GM12878 (cell line): ENCODE results near the gene CKMT2. TPM values are rescaled to one million over a fixed set of nuclear protein-coding genes. Genes with fewer than 3 reads are reported as not detected.

ENCODE experiments used
- ATAC-seq: fragments of 200-7000 bp; cut with Tn5 transposase; 3 replicates; pipeline ENCODE4 v1.9.1; 2020; ENCODE audit warnings: mild to moderate bottlenecking, moderate library complexity
- BruUV-seq: library from RNA; stranded (reverse); fragments of 400-500 nt; replicated peaks from 2 replicates; lab custom pipeline; 2021; lab: Mats Ljungman, UMichigan
- CTCF ChIA-PET: fragments of 300-600 bp; sonication (Branson Sonifier 250); formaldehyde crosslinking; extraction: SDS; loops from one replicate; lab custom pipeline; 2021; ENCODE audit warnings: inconsistent platforms; lab: Yijun Ruan, JAX
- POLR2A ChIA-PET: fragments of 350-600 bp; formaldehyde crosslinking; extraction: SDS; loops from one replicate; lab custom pipeline; 2021; ENCODE audit warnings: inconsistent platforms; lab: Charles Lee
- RAD21 ChIA-PET: fragments of 300-600 bp; sonication (Branson Sonifier 250); formaldehyde crosslinking; loops from one replicate; lab custom pipeline; 2023; ENCODE audit warnings: antibody characterized with exemption; ENCODE audit not compliant: unreplicated experiment; lab: Charles Lee
- SMC1A ChIA-PET: fragments of 300-600 bp; sonication (Branson Sonifier 250); formaldehyde crosslinking; loops from one replicate; lab custom pipeline; 2023; ENCODE audit not compliant: unreplicated experiment, uncharacterized antibody; lab: Charles Lee
- DNase-seq: peaks from one replicate; pipeline ENCODE4 v3.0.0-alpha.2; 2011; ENCODE audit warnings: low read depth, low spot score
- FAIRE-seq: peaks from 3 replicates; lab custom pipeline; 2011; peaks lifted over from hg19 to GRCh38; lab: Jason Lieb, UNC
- H2AFZ ChIP-seq: 2 replicates; pipeline ENCODE4 v1.6.0; 2011; ENCODE audit warnings: low read depth, low read length, control low read depth; ENCODE audit not compliant: control insufficient read depth
- H3K27ac ChIP-seq: 2 replicates; pipeline ENCODE4 v1.5.1; 2011; ENCODE audit warnings: control low read depth; ENCODE audit not compliant: control insufficient read depth, insufficient read depth
- H3K27me3 ChIP-seq, 2 experiments: replicated peaks in 1 of 2; 2 replicates each; pipeline versions ENCODE4 v1.6.0 to v1.6.1; 2011; ENCODE audit warnings: low read length in 1 of 2; ENCODE audit not compliant: control insufficient read depth in 2 of 2, insufficient read depth in 2 of 2
- H3K36me3 ChIP-seq, 2 experiments: 2 replicates each; pipeline ENCODE4 v1.5.1; 2011; ENCODE audit warnings: low read length in 1 of 2; ENCODE audit not compliant: control insufficient read depth in 2 of 2, insufficient read depth in 2 of 2
- H3K4me1 ChIP-seq: 2 replicates; pipeline ENCODE4 v1.6.1; 2011; ENCODE audit warnings: mild to moderate bottlenecking, low read length, moderate library complexity, mixed read lengths; ENCODE audit not compliant: control insufficient read depth, insufficient read depth
- H3K4me2 ChIP-seq: 2 replicates; pipeline ENCODE4 v1.6.0; 2011; ENCODE audit warnings: control low read depth; ENCODE audit not compliant: control insufficient read depth, insufficient read depth
- H3K4me3 ChIP-seq: fragments of 200-600 bp; sonication (generic); 2 replicates; pipeline ENCODE4 v1.5.1; 2016
- H3K79me2 ChIP-seq: 2 replicates; pipeline ENCODE4 v1.6.0; 2011; ENCODE audit warnings: low read length; ENCODE audit not compliant: control insufficient read depth, insufficient read depth
- H3K9ac ChIP-seq: 2 replicates; pipeline ENCODE4 v1.8.0; 2011; ENCODE audit warnings: low read length, control low read depth, mixed read lengths; ENCODE audit not compliant: control insufficient read depth, insufficient read depth
- H3K9me3 ChIP-seq: replicated peaks from 3 replicates; pipeline ENCODE4 v1.5.1; 2011; ENCODE audit warnings: mild to moderate bottlenecking, low read length; ENCODE audit not compliant: control insufficient read depth, insufficient read depth
- H4K20me1 ChIP-seq: 2 replicates; pipeline ENCODE4 v1.6.0; 2011; ENCODE audit not compliant: control insufficient read depth, insufficient read depth
- BHLHE40 ChIP-seq, 2 experiments: fragments of 450-650 bp in 1 of 2; IDR thresholded peaks; 2 replicates each; pipeline ENCODE4 v1.6.1; 2011 to 2017; ENCODE audit warnings: low read depth in 2 of 2, borderline replicate concordance in 1 of 2, improper control_type of control experiment in 1 of 2, low read length in 1 of 2, mild to moderate bottlenecking in 1 of 2
- CEBPZ ChIP-seq: fragments of 150-350 bp; IDR thresholded peaks from 2 replicates; pipeline ENCODE4 v1.6.1; 2016; ENCODE audit warnings: low read depth, low read length
- FOS ChIP-seq: IDR thresholded peaks from 3 replicates; pipeline ENCODE4 v1.6.1; 2011; ENCODE audit warnings: borderline replicate concordance; ENCODE audit not compliant: insufficient read length; ENCODE audit errors: extremely low read depth
- MYC ChIP-seq: IDR thresholded peaks from 2 replicates; pipeline ENCODE4 v1.6.1; 2011; ENCODE audit warnings: mild to moderate bottlenecking, low read length, moderate library complexity, inconsistent platforms; ENCODE audit not compliant: insufficient read depth, insufficient replicate concordance, insufficient read length, severe bottlenecking
- SMARCA5 ChIP-seq: fragments of 450-650 bp; IDR thresholded peaks from 2 replicates; pipeline ENCODE4 v1.6.1; 2017; ENCODE audit warnings: mild to moderate bottlenecking
- SPI1 ChIP-seq: IDR thresholded peaks from 2 replicates; pipeline ENCODE4 v1.6.1; 2011; ENCODE audit warnings: low read depth, mild to moderate bottlenecking, low read length, moderate library complexity, borderline replicate concordance; ENCODE audit not compliant: insufficient read depth
- SREBF2 ChIP-seq: IDR thresholded peaks from 2 replicates; pipeline ENCODE4 v1.6.1; 2012; ENCODE audit warnings: mild to moderate bottlenecking, low read length
- ZNF622 ChIP-seq: fragments of 450-650 bp; IDR thresholded peaks from 2 replicates; pipeline ENCODE4 v1.6.1; 2017; ENCODE audit warnings: mild to moderate bottlenecking, inconsistent platforms
- WGBS: methylation state at CpG from one replicate; pipeline ENCODE4 v1.1.6; 2016; ENCODE audit warnings: low lambda C conversion rate; ENCODE audit not compliant: insufficient replicate concordance, insufficient coverage; ENCODE audit errors: missing lambda C conversion rate; 5-methylcytosine and 5-hydroxymethylcytosine counted together
- in situ Hi-C: fragments of 300-500 bp; cut with MboI; formaldehyde crosslinking; loops from 9 replicates; pipeline ENCODE4 v1.14.3; 2018; ENCODE audit warnings: mixed read lengths
- intact Hi-C: fragments of 100-400 bp; cut with micrococcal nuclease; formaldehyde crosslinking; loops from one replicate; pipeline ENCODE4 v1.14.2; 2022; ENCODE audit not compliant: unreplicated experiment
- polyA plus RNA-seq, 11 experiments: library from polyadenylated mRNA; depleted of rRNA in 4 of 11; unstranded in 6 of 11; stranded (reverse) in 5 of 11; fragments of >200 nt; fragmentation: Nextera tagmentation in 4 of 11; fragmentation: Illumina TruSeq in 1 of 11; extraction: Ambion mirVana in 4 of 11; extraction: Trizol in 1 of 11; gene quantifications; 1 replicate in 1 of 11; 2 replicates in 10 of 11; pipeline versions ENCODE4 v1.2.1 to v1.2.3, GENCODE V29; 2011 to 2016; ENCODE audit warnings: inconsistent platforms in 2 of 11, missing spikeins in 2 of 11, low read depth in 1 of 11
- total RNA-seq, 4 experiments: library from RNA; depleted of rRNA in 3 of 4; stranded (reverse); fragments of >200 nt in 3 of 4; fragmentation: Illumina TruSeq in 1 of 4; extraction: Trizol in 1 of 4; gene quantifications; 2 replicates each; pipeline versions ENCODE4 v1.2.1 to v1.2.3, GENCODE V29; 2013 to 2021
- TF ChIP-seq, protein P1 (sequence below): fragments of 450-650 bp; IDR thresholded peaks from 2 replicates; pipeline ENCODE4 v1.6.1; 2017; ENCODE audit warnings: mild to moderate bottlenecking

The CKMT2 gene
- total and polyA plus RNA-seq, 10 of the 15 experiments (the other 5 are each of a cell fraction or from before 2014, with no cell fraction given): 0.70 to 1.2 TPM; not detected in 8

DNA sequence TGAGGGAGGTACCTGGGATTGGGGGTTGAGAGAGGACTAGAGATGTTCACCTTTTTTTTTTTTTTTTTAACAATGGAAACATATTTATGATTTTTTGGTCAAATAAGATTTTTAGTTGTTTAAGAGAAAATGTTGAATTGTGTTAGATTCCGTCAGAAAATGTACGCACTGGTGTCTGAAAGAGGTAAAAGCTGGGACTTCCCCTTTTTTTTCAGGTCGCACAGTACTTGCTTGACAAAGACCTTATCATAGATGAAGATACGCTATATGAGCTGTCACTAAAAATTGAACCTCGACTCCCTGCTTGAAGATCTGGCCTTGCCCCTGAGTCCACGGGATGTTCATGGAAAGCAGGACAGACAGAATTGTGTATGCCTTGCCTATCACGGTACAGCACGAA, 7.7 kb upstream of the CKMT2 start:
- FAIRE-seq: peak; percentile 31
- Histone ChIP-seq H3K4me1 (no peaks in the 10 kb centered on the region), H3K27ac (no peak overlapping the region), H3K4me3 (no peak overlapping the region), H3K36me3 (no peaks in the 10 kb centered on the region), H4K20me1 (no peaks in the 10 kb centered on the region), H2AFZ (no peak overlapping the region), H3K9me3 (no peaks in the 10 kb centered on the region), H3K9ac (no peak overlapping the region), H3K79me2 (no peaks in the 10 kb centered on the region), H3K4me2 (no peak overlapping the region), H3K27me3 (no peaks in the 10 kb centered on the region)
- CTCF ChIA-PET: interaction anchor here (0.7 to 2.2 kb wide), 4 partner anchors 9 to 18 kb away, joined by 3 to 7 read pairs (median 4); no protein-coding TSS in a partner anchor
- in situ Hi-C loops: no loop called here
- 76% methylated on average over 8 of the region's 8 CpGs for WGBS
- no peak for DNase-seq
- POLR2A ChIA-PET: interaction anchor here (0.6 to 0.7 kb wide), 2 partner anchors 12 to 113 kb away, joined by 3 to 4 read pairs; no protein-coding TSS in a partner anchor
- peak; percentile 60 for ATAC-seq
- TF ChIP-seq BHLHE40 (IDR thresholded peaks at IDR 0.05; ENCODE audit: borderline replicate concordance in 1 of 2, low read depth in 2 of 2, low read length in 1 of 2): no peak
- TF ChIP-seq SPI1: peak; percentile 70
- TF ChIP-seq, protein P1, sequence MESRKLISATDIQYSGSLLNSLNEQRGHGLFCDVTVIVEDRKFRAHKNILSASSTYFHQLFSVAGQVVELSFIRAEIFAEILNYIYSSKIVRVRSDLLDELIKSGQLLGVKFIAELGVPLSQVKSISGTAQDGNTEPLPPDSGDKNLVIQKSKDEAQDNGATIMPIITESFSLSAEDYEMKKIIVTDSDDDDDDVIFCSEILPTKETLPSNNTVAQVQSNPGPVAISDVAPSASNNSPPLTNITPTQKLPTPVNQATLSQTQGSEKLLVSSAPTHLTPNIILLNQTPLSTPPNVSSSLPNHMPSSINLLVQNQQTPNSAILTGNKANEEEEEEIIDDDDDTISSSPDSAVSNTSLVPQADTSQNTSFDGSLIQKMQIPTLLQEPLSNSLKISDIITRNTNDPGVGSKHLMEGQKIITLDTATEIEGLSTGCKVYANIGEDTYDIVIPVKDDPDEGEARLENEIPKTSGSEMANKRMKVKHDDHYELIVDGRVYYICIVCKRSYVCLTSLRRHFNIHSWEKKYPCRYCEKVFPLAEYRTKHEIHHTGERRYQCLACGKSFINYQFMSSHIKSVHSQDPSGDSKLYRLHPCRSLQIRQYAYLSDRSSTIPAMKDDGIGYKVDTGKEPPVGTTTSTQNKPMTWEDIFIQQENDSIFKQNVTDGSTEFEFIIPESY: no peak
- RAD21 ChIA-PET: interaction anchor here (0.7 to 1.6 kb wide), 3 partner anchors 10 to 141 kb away, joined by 4 to 6 read pairs (median 4); no protein-coding TSS in a partner anchor
- BruUV-seq: no TSS peak
- intact Hi-C loops: no loop called here
- SMC1A ChIA-PET: interaction anchor here (0.9 to 1.4 kb wide), 2 partner anchors 9 to 20 kb away, joined by 4 read pairs; no protein-coding TSS in a partner anchor

DNA sequence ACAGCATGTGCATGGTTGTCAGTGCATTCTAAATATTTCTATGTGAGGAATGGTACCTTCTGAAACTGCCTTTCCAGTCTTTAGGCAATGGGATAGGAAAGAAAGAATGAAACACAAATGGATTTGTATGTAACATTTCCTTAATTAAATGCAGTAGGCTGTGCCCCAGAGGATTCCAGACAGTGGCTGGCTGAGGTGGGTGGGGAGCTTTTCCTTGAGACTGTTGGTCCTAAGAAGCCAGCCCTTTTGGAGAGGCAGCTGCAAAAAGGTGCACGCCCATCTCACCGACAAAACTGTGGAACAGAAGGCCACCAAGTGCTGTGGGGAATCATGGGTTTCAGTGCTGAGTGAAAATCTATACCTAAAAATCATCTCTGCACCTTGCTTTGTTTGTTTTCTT, 6.8 kb upstream of the CKMT2 start:
- ATAC-seq (no peak), FAIRE-seq (no peak), DNase-seq (no peak)
- SMC1A ChIA-PET: interaction anchor here (0.9 kb wide), 1 partner anchor 21 kb away, joined by 4 read pairs; no protein-coding TSS in a partner anchor
- H3K36me3 ChIP-seq: no peaks in the 10 kb centered on the region
- H3K4me2 ChIP-seq: no peak overlapping the region
- intact Hi-C loops (no loop called here), in situ Hi-C loops (no loop called here)
- H3K27me3 ChIP-seq: no peaks in the 10 kb centered on the region
- H2AFZ ChIP-seq: no peak overlapping the region
- H3K9me3 ChIP-seq: no peaks in the 10 kb centered on the region
- CTCF ChIA-PET: interaction anchor here (0.7 to 2.2 kb wide), 5 partner anchors 10 to 210 kb away, joined by 3 to 7 read pairs (median 4); no protein-coding TSS in a partner anchor
- H3K4me1 ChIP-seq: no peaks in the 10 kb centered on the region
- H3K9ac ChIP-seq: no peak overlapping the region
- BruUV-seq: no TSS peak
- no peaks in the 10 kb centered on the region for H4K20me1 ChIP-seq
- 86% methylated on average over 2 of the region's 2 CpGs for WGBS
- H3K79me2 ChIP-seq: no peaks in the 10 kb centered on the region
- RAD21 ChIA-PET: interaction anchor here (1.6 kb wide), 1 partner anchor 10 kb away, joined by 6 read pairs; no protein-coding TSS in a partner anchor
- no peak overlapping the region for H3K4me3 ChIP-seq
- POLR2A ChIA-PET: no interaction called here
- H3K27ac ChIP-seq: no peak overlapping the region
- TF ChIP-seq BHLHE40 (IDR thresholded peaks at IDR 0.05; ENCODE audit: borderline replicate concordance in 1 of 2, low read depth in 2 of 2, low read length in 1 of 2): no peak
- TF ChIP-seq MYC: no peak
- no peak for TF ChIP-seq SREBF2
- TF ChIP-seq SMARCA5: no peak
- no peak for TF ChIP-seq FOS
- TF ChIP-seq ZNF622: no peak
- TF ChIP-seq CEBPZ: no peak
